HG03378 (cell line): ENCODE results near the gene TAX1BP3.
A peak's percentile ranks its signal among the peaks of the same experiment; 100 is the strongest.

Source experiments
- ATAC-seq: cut with Tn5 transposase; IDR thresholded peaks from one replicate; pipeline ENCODE4 v1.9.1; 2021; ENCODE audit warnings: mild to moderate bottlenecking, moderate library complexity; ENCODE audit not compliant: unreplicated experiment

Gene TAX1BP3

GRCh38 chr17:3659541-3660111 lies 8.8 kb downstream of the TAX1BP3 start:
- ATAC-seq = no peak

GRCh38 chr17:3658784-3659449 lies 9.5 kb downstream of the TAX1BP3 start:
- ATAC-seq = no peak

DNA sequence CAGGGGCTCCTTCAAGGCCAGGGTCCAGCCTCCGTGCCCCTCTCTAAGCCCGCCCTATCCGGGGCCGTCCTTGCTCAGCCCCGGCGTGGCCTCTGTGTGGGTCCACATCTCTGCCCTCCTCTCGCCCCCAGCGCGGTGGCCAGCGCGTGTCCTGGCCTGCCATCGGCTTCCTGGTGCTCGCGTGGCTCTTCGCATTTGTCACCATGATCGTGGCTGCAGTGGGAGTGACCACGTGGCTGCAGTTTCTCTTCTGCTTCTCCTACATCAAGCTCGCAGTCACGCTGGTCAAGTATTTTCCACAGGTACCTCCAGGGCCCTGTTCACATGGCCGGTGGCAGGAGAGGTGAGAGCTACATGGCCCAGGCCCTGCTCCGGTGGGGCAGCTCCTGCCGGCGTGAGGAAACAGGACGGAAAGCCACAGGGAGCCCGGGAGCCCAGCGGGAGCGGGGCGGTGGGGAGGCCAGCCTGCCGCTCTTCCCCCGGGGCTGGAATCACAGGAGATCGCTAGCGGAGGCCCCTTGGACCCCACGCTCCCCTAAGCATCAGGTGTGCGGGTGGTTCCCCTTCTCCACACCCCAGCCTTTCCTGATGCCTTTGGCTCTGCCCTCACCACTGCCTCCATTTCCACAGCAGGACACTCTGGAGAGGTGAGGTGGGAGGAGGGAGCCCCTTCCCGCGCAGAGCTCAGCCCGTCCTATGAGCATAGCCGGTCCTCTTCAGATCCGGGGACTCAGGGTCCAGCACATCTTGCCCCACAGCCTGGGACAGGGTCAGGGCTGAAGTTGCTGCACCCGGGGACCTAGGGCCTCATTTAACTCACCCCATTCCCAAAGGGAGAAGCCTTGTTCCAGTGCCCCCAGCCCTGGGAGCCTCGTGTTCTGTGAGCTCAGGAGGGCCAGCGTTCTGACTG lies 10.2 kb downstream of the TAX1BP3 start:
- ATAC-seq = no peak

- no peak for ATAC-seq
Observed at GRCh38 chr17:3657588-3657869, 10.8 kb downstream of the TAX1BP3 start.

GRCh38 chr17:3656755-3657587 lies 11.4 kb downstream of the TAX1BP3 start:
- ATAC-seq = no peak

DNA sequence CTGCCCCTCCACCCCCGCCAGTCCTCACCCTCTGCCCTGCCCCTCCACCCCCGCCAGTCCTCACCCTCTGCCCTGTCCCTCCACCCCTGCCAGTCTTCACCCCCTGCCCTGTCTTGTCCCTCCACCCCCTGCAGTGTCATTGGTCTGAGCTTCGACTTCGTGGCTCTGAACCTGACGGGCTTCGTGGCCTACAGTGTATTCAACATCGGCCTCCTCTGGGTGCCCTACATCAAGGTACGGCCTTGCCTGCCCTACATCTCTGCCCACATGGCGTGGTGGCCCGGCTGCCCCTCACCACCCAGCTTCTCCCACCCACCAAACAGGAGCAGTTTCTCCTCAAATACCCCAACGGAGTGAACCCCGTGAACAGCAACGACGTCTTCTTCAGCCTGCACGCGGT lies 12.0 kb downstream of the TAX1BP3 start:
- ATAC-seq = no peak

GRCh38 chr17:3655766-3656165 lies 12.6 kb downstream of the TAX1BP3 start:
- ATAC-seq = no peak

- no peak for ATAC-seq
Observed at GRCh38 chr17:3647769-3648555, 20.4 kb downstream of the TAX1BP3 start.

DNA sequence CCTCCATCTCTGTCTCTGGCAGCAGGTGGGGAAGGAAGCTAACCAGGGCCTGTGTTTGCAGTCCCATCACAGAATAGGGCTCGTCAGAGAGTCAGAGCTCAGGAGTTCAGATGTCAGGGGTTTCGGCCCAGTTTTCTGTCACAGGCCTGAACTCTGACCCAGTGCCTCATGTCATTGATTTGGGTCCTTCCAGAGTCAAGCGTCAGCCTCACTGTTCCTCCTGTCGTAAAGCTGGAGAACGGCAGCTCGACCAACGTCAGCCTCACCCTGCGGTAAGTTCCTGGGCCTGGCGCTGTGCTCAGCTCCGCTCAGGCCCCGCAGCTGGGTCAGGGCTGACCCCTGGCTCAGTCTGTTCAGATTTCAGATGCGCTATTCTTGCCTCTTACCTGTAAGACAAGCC lies 21.1 kb downstream of the TAX1BP3 start:
- ATAC-seq = no peak

- no peak for ATAC-seq
Observed at GRCh38 chr17:3645310-3645709, 23.1 kb downstream of the TAX1BP3 start.

DNA sequence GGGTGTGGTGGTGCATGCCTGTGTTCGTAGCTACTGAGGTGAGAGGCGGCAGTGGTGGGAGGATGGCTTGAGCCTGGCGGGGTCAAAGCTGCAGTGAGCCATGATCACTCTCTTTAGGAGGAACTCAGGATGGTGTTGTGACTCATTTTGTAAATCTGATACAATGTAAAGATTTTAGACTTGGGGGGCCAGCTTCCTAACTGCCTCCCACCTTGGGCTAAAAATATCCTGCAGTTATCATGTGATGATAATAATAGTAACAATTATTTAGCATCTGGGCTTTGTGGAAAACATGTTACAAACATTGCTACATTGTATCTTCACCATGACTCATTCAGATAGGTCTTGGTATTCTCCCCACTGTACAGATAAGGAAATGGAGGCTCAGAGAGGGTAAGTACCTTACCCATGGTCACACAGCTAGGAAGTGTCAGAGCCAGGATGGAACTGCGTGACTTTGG lies 24.5 kb downstream of the TAX1BP3 start:
- ATAC-seq = no peak

DNA sequence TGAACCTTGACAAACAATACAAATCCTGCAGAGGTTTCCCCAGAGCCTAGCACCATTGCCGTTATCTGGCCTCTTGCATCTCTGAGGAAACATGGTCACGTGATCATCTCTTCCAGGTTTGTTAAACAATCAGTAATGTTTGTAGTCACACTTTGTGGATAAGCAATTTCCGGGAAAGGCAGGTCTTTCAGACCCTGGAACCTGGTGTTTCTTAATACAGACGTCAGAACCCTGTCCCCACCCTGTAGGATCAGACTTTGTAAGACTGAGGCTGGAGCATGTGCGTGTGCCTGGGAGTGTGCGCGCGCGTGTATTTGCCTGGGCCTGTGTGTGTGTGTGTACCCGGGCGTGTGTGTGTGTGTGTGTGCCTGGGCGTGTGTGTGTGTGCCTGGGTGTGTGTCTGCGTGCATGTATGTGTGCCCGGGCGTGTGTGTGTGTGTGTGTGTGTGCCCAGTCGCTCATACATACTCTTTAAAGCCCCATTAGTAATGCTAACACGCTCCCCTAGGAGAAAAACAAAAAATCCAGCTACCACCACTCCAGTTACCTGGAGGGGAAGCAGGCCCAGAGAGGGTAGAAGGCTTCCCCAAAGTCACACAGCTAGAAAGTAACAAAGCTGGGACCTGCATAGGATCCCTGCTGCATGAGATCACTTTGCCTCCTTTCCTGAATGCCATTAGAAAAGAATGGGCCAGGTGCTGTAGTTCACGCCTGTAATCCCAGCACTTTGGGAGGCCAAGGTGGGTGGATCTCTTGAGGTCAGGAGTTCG lies 26.5 kb downstream of the TAX1BP3 start:
- ATAC-seq = no peak

DNA sequence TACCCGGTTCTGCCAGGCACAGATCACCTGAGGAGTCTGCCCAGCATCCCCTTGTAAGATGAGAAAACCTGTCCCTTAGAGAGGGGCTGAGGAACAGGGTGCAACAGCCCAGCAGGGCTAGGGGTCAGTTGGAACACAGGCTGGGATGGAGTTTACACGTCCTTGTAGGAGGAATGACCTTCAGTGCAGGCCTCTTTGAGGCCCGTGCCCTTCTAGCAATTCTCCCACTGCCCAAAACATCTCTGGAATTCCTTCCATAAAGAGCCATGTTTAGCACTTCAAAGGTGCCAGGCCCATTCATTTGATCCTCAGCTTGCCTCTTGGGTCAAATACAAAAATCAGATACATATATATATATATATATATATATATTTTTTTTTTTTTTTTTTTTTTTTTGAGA lies 27.4 kb downstream of the TAX1BP3 start:
- no peak for ATAC-seq

DNA sequence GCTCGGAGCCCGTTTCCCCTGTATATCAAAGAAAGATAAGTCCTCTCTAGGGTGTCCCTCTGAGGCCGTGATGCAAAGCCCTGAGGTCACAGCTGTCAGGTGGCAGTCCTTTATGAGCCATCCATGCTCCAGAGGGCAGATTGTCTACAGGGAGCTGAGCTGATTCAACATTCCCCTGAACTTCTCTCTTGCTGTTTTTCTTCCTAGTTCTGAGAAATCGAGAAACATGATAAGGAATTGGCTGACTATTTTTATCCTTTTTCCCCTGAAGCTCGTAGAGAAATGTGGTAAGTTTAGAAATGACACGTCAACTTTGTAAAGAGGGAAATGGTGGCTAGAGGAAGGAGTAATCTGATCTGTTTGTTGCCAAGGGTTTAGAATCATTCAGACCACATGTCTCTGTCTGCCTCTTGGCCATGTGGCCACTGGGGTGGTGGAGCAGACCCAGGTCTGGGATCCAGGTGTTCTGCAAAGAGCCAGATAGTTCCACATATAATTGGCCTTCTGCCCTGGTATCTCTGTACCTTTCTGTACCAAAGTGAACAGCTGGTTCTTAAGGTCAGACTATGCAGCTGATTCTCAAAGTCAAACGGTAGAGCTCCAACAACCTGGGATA lies 28.3 kb downstream of the TAX1BP3 start:
- ATAC-seq = no peak

DNA sequence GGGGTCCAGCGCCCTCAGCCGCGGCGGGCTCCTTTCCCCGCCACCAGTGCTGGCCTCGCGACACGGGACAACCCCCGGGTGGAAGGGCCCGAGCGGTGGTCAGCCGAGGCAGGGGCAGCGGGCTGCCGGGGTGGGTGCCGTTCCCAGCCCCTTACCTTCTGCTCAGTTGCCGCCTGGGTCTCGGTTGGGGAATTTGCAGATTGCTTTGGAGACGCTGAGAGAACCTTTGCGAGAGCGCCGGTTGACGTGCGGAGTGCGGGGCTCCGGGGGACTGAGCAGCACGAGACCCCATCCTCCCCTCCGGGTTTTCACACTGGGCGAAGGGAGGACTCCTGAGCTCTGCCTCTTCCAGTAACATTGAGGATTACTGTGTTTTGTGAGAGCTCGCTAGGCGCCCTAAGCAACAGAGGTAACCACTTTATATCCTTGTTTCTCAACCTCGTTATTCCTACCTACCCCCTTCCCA lies 31.4 kb downstream of the TAX1BP3 start:
- peak; percentile 7 for ATAC-seq

DNA sequence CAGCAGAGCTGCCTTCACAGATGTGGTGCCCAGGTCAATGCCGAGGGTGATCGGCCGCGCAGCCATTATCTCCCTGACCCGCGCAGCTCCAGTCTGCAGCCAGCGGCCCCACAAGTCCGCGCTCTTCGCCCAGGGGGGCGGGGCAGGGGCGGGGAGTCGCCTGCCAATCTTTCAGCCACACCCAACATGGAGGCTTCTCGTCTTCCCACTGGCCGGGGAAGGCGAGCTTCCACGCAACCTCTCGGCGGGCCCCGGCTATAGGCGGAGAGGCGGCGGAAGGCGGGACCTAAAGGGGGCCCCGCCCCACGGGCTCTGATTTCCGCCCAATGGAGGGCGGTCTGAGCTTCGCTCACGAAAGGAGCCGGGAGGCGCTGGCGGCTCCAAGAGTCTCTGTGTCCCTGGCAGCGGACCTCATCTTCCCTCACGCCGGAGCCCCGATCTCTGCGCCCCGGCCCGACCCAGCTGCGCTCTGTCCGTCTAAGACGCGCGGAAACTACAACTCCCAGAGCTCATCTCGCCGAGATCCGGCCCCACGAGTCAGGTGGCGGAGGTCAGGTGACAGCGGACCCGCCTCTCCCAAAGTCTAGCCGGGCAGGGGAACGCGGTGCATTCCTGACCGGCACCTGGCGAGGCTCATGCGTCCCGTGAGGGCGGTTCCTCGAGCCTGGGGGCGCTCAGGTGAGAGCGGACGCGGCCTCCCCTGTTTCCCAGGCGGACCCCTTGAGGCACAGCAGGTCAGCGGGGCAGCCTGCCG lies 32.0 kb downstream of the TAX1BP3 start, which contains the start of the genes CTNS and SHPK:
CTNS (plus strand) TSS at position 607 of the 754 bp plus-strand sequence. CDS start 3,447 bp downstream, outside the sequence.
SHPK (minus strand) TSS at position 97 of the 754 bp plus-strand sequence; CDS start at position 66, 31 bp downstream.
- peak; percentile 83 for ATAC-seq

- peak; percentile 29 for ATAC-seq
Observed at GRCh38 chr17:3635474-3636153, 32.8 kb downstream of the TAX1BP3 start.
